ENCODE data around the gene GTF2H1.

DNA sequence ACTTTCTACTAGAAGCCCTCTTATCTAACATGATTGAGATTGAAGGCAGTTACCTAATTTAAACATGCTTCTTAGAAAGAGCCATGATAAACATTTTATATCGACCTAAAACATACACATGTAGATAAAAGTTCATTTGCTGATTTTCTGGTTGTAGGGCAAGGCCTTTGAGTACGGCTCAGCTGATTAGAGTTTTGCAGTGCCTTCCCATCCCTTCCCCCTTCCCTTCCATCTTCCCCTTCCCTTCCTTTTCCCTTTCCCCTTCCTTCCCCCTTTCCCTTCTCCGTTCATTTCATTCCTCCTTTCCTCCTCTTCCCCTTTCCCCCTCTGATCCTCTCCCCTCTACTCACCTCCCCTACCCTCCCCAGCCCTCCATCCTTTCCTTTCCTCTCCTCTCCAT is 94.1 kb downstream of the GTF2H1 start:
- TF ChIP-seq, protein P1, sequence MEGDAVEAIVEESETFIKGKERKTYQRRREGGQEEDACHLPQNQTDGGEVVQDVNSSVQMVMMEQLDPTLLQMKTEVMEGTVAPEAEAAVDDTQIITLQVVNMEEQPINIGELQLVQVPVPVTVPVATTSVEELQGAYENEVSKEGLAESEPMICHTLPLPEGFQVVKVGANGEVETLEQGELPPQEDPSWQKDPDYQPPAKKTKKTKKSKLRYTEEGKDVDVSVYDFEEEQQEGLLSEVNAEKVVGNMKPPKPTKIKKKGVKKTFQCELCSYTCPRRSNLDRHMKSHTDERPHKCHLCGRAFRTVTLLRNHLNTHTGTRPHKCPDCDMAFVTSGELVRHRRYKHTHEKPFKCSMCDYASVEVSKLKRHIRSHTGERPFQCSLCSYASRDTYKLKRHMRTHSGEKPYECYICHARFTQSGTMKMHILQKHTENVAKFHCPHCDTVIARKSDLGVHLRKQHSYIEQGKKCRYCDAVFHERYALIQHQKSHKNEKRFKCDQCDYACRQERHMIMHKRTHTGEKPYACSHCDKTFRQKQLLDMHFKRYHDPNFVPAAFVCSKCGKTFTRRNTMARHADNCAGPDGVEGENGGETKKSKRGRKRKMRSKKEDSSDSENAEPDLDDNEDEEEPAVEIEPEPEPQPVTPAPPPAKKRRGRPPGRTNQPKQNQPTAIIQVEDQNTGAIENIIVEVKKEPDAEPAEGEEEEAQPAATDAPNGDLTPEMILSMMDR (IDR thresholded peaks at IDR 0.05): no peak
- TF ChIP-seq ZFX (IDR thresholded peaks at IDR 0.05; ENCODE audit: borderline replicate concordance): no peak

Data from 22Rv1 (cell line).